ENCODE results near the gene HLA-F.

Gene HLA-F

DNA sequence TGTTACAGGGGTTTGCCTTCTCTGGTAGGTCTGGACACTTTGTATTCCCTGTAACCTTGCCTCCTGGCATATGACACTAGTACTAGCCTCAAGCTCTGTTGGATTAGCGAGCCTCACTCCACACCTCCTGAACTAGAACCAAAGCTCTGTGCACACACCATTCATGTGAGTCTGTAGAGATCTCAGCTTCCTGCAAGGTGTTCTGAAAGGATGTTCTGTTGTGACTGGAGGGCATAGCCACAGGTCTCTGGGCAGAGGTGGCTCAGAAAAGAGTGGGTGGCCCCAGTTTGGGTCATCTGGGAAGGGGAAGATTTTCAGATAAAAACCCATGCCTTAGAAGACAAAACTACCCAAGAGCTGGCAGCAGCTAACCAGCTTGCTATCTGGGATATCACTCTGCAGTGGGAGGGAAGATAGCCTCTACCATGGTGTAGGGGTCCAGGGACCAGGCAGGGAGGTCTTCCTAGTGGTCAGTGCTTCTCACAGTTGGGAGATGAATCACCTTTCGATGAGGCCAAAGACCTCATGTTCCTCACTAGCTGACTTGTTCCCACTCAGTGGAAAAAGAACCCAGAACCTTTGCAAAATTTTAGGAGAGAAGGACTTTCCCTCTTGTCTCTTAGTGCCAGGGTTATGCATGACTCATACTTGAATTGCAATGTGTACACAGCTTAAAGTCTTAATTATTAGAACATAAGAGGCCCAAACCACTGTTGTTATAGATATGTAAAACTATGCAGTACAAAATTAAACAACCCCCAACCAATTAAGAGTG lies 41.4 kb downstream of the HLA-F start:
- Histone ChIP-seq H4K20me1 (ENCODE audit: insufficient read depth, low read length, poor library complexity, severe bottlenecking) (no peaks in the 10 kb centered on the region), H2AFZ (ENCODE audit: low read length) (no peak overlapping the region), H3K9me2 (replicated peaks; ENCODE audit: low read depth, low read length) (no peaks in the 10 kb centered on the region), H3K4me1 (ENCODE audit: insufficient read depth, low read length, poor library complexity, severe bottlenecking) (no peaks in the 10 kb centered on the region), H3K9me3 (ENCODE audit: insufficient read depth, low read depth, low read length) (no peaks in the 10 kb centered on the region), H3K4me3 (ENCODE audit: low read length, poor library complexity, severe bottlenecking) (no peak overlapping the region), H3K27me3 (ENCODE audit: insufficient read depth, low read length, poor library complexity, severe bottlenecking) (no peaks in the 10 kb centered on the region), H3K36me3 (ENCODE audit: insufficient read depth, low read length) (no peaks in the 10 kb centered on the region), H3K9ac (ENCODE audit: low read depth, low read length, poor library complexity, severe bottlenecking) (no peak overlapping the region), H3K4me2 (ENCODE audit: low read depth, low read length, poor library complexity, severe bottlenecking) (no peak overlapping the region), H3K79me2 (ENCODE audit: insufficient read depth, low read length) (no peaks in the 10 kb centered on the region), H3F3A (ENCODE audit: low read depth) (no peaks in the 10 kb centered on the region)
- no peak for TF ChIP-seq EZH2phosphoT487 (IDR thresholded peaks at IDR 0.05; ENCODE audit: borderline replicate concordance)
- TF ChIP-seq, protein P1, sequence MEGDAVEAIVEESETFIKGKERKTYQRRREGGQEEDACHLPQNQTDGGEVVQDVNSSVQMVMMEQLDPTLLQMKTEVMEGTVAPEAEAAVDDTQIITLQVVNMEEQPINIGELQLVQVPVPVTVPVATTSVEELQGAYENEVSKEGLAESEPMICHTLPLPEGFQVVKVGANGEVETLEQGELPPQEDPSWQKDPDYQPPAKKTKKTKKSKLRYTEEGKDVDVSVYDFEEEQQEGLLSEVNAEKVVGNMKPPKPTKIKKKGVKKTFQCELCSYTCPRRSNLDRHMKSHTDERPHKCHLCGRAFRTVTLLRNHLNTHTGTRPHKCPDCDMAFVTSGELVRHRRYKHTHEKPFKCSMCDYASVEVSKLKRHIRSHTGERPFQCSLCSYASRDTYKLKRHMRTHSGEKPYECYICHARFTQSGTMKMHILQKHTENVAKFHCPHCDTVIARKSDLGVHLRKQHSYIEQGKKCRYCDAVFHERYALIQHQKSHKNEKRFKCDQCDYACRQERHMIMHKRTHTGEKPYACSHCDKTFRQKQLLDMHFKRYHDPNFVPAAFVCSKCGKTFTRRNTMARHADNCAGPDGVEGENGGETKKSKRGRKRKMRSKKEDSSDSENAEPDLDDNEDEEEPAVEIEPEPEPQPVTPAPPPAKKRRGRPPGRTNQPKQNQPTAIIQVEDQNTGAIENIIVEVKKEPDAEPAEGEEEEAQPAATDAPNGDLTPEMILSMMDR (conservative IDR thresholded peaks at IDR 0.05; ENCODE audit: low read length) = no peak

DNA sequence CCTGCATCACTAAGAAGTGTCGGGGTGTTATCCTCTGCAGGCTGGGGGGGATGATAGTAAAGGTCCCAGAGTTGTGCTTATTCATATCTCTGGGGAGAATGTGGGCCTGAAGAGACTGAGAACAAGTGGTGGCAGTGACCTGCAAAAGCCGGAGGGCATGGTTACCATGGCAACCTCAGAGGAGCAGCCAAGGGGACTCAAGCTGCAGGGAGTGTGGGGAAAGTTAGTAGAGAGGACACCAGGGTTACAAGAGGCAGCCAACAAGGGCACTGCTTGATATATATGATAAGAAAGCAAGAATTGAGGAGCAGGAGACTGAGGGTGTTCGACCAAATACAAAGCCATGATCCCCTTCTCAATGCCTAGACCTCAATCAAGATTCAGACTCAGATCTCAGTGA lies 46.1 kb downstream of the HLA-F start:
- Histone ChIP-seq H3K4me2 (ENCODE audit: low read depth, low read length, poor library complexity, severe bottlenecking) (no peak overlapping the region), H4K20me1 (ENCODE audit: insufficient read depth, low read length, poor library complexity, severe bottlenecking) (no peaks in the 10 kb centered on the region), H3K9ac (ENCODE audit: low read depth, low read length, poor library complexity, severe bottlenecking) (no peak overlapping the region), H3K27me3 (ENCODE audit: insufficient read depth, low read length, poor library complexity, severe bottlenecking) (no peaks in the 10 kb centered on the region), H3K9me2 (replicated peaks; ENCODE audit: low read depth, low read length) (no peaks in the 10 kb centered on the region), H3K4me1 (ENCODE audit: insufficient read depth, low read length, poor library complexity, severe bottlenecking) (no peaks in the 10 kb centered on the region), H3K36me3 (ENCODE audit: insufficient read depth, low read length) (no peaks in the 10 kb centered on the region), H3K79me2 (ENCODE audit: insufficient read depth, low read length) (no peaks in the 10 kb centered on the region), H2AFZ (ENCODE audit: low read length) (no peak overlapping the region), H3K4me3 (ENCODE audit: low read length, poor library complexity, severe bottlenecking) (no peak overlapping the region), H3F3A (ENCODE audit: low read depth) (no peaks in the 10 kb centered on the region), H3K9me3 (ENCODE audit: insufficient read depth, low read depth, low read length) (no peaks in the 10 kb centered on the region)
- TF ChIP-seq, protein P1 (conservative IDR thresholded peaks at IDR 0.05; ENCODE audit: low read length) = no peak
- TF ChIP-seq EZH2phosphoT487 (IDR thresholded peaks at IDR 0.05; ENCODE audit: borderline replicate concordance) = no peak

DNA sequence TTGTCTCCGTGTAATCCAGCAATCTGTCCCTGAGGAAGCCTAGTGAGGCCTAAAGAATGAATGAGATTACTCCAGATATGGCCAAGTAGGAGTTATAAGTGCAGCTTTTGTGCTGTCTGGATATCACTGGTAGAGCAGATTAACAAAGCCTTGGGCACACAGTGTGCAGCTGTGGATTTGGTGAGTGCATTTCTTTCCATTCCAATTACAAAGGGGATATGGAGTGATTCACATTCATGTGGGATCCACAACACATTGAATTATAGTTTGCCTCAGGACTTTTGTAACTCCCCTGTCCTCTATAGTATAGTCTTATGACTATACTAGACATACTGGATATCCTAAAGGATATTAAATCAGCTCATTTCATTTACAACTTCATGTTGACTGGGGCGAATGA lies 47.1 kb downstream of the HLA-F start:
- Histone ChIP-seq H3K9me2 (replicated peaks; ENCODE audit: low read depth, low read length) (no peaks in the 10 kb centered on the region), H3K9ac (ENCODE audit: low read depth, low read length, poor library complexity, severe bottlenecking) (no peak overlapping the region), H3K27me3 (ENCODE audit: insufficient read depth, low read length, poor library complexity, severe bottlenecking) (no peaks in the 10 kb centered on the region), H3K4me1 (ENCODE audit: insufficient read depth, low read length, poor library complexity, severe bottlenecking) (no peaks in the 10 kb centered on the region), H3K9me3 (ENCODE audit: insufficient read depth, low read depth, low read length) (no peaks in the 10 kb centered on the region), H3K36me3 (ENCODE audit: insufficient read depth, low read length) (no peaks in the 10 kb centered on the region), H3K4me3 (ENCODE audit: low read length, poor library complexity, severe bottlenecking) (no peak overlapping the region), H3F3A (ENCODE audit: low read depth) (no peaks in the 10 kb centered on the region), H3K79me2 (ENCODE audit: insufficient read depth, low read length) (no peaks in the 10 kb centered on the region), H4K20me1 (ENCODE audit: insufficient read depth, low read length, poor library complexity, severe bottlenecking) (no peaks in the 10 kb centered on the region), H3K4me2 (ENCODE audit: low read depth, low read length, poor library complexity, severe bottlenecking) (no peak overlapping the region), H2AFZ (ENCODE audit: low read length) (no peak overlapping the region)
- no peak for TF ChIP-seq EZH2phosphoT487 (IDR thresholded peaks at IDR 0.05; ENCODE audit: borderline replicate concordance)
- TF ChIP-seq, protein P1 (conservative IDR thresholded peaks at IDR 0.05; ENCODE audit: low read length) = no peak

Data from Loucy (cell line).